Activated CD4-positive, alpha-beta T cell treated with anti-CD3 and anti-CD28 coated beads, Interleukin-2, amount 50 U/mL, for 1 hour (primary cell): ENCODE measurements around the gene CTBS.

Source experiments
- DNase-seq: peaks from one replicate; pipeline ENCODE4 v3.0.0-alpha.2; 2020

The CTBS gene

DNA sequence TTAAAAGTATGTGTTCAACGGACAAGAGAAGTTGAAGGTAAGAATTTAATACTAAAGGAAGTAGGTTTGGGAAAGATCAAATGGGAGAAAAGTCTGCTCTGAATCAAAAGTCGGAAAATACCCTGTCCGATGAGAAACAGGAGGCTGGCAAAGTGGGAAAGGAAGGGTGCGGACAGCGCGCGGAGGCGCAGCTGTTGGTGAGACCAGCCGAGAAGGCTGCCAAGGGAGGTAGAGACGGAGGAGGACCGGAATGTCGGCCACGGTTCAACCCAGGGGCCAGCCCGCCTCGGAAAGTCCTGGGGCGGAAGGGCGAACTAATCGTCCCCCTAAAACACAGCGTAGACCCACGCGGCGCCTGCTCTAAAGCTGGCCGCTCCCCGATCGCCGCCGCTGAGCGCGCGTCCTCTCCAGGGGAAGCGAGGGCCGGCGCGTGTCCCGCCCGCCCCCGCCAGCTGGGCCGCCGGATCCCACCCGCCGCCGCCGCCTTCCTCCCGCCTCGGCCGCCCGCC lies 68.7 kb downstream of the CTBS start:
- no peak for DNase-seq

DNA sequence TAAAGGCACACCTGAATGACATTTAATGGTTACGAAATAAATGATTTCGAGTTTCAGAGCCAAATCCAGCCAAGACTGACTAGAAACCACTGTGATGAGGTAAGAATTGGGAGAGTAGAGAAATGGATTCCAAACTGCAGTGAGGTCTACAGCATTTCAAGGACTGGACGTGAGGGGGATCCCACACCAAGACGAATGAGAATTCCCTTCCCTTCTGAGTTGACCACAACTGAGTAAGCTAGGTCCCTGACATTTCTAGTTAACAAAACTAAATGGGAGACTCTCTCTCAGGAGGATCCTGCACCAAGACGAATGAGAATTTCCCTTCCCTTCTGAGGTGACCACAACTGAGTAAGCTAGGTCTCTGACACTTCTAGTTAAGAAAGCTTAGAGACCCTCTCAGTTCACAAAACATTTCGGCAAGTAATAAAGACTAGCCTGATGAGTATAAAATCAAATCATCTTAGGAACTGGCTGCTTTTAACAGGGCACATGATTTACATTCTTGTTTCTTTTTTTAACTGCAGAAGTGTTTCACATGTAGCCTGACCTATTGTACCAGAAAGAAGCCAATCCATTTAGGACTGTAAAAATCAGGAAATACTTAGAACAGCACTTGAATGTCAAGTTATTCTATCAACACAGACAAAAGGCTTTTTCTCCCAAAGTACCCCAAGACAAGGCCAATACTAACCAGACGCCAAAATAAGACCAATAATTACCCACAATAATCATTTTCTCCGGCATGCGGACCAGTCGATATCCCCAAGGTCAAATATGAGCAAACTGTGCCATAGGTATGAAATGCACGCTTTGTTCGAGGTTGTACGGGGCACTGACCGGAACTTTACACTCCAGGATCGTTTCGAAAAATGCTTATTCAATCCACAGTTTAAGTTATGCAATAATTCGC lies 69.4 kb downstream of the CTBS start:
- no peak for DNase-seq

DNA sequence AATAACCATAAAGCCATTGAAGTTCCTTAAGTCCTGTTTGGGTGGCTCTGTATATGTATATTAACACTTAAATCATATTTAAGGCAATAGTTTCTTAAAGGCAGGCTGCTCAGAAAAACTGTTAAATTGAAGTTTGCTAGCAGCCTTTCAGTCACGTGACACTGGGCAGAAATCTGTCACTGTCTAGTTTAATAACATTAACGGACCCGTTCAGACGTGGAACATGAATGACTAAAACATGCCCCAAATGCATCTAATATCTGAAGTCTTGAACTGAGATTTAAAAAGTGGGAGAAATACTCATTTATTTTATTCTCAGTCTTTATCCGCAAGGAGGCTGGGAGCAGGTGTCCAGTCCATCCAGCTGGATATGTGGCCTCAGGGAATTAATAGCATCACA lies 71.3 kb downstream of the CTBS start:
- DNase-seq, result no peak
